ENCODE results near the gene DLEC1.

DNA sequence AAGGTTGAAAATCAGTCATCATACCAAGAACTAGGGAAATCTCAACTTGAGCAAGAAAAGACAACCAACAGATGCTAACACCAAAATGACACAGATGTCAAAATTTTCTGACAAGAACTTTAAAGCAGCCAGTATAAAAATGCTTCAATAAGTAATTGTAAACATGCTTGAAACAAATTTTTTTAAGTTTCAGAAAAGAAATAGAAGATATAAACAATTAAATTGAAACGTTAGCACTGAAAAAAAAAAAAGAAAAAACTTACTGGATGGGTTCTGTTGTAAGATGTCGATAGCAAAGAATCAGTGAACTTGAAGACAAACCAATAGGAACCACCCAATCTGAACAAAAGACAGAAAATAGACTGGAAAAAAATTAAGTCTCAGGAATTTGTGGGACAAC lies 107.5 kb downstream of the DLEC1 start:
- TF ChIP-seq EZH2 (IDR thresholded peaks at IDR 0.05; ENCODE audit: borderline replicate concordance, low read length) (no peak), CTCF (conservative IDR thresholded peaks at IDR 0.05 in 1 of 2, IDR thresholded peaks at IDR 0.05 in 1 of 2; ENCODE audit: extremely low read depth in 1 of 2, insufficient read depth in 1 of 2, low read depth in 1 of 2, low read length in 2 of 2) (no peak)

Measured in mammary epithelial cell (primary cell).